CD4-positive, alpha-beta T cell treated with Interleukin-15 for 4 hours (primary cell): ENCODE measurements around the gene RNASE13.
"Not testable (repeated sequence)": the region's sequence is repeated elsewhere in the genome, so short reads cannot be mapped to it uniquely, and the experiment has no call there.

Experiments used
- DNase-seq: peaks from one replicate; pipeline ENCODE4 v3.0.0-alpha.2; 2020; ENCODE audit warnings: low spot score

The RNASE13 gene

DNA sequence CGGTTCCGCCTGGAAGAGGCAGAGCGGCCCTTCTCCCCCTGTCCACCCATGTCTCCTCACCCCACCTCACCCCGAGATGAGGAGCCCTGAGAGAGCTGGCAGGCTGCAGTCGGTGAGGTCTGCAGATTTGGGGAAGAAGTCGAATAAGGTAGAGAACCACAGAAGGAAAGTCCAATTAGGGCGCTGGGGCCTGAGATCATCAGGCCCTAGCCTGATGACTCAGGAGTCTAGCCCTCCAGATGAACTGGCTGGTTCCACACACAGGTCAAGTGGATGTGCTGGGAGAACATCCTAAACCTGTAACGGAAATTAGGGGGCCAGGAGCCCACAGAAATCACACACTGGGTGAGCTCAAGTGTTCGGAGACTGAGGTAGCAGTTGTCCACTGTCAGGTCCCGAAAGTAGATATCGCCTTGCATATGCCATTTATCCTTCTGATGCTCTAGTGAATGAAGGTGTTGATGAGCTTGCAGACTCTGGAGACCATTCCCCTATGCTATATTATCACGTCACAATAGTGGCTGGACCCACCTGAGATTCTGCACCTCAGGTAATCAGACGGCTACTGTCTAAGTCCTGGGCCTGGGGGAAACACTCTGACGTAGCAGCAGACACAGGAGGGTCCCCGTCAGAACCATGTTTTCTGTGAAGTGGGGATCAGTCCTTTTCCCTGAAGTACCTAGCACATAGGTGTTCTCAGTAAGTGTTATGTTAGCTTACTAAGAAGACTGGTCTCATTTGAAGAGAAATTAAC lies 45.7 kb downstream of the RNASE13 start:
- DNase-seq = peak; percentile 19

- no peak for DNase-seq
Measured at GRCh38 chr14:20986811-20987210, 47.8 kb downstream of the RNASE13 start.

DNA sequence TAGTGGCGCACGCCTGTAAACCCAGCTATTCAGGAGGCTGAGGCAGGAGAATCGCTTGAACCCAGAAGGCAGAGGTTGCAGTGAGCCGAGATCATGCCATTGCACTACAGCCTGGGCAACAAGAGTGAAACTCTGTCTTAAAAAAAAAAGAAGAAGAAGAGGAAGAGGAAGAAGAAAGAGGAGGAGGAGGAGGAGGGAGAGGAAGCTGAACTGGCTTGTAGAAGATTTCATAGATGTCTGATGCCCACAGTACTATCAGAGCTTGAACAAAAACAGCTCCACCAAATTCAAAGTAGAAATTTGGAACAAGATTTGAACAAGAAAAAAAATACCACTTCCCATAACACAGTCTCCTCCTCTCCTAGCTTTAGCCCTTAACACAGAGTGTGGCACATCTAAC lies 49.0 kb downstream of the RNASE13 start:
- DNase-seq = not testable (repeated sequence)
